Type B pancreatic cell (in vitro differentiated cells): Measurements from ENCODE around the gene SH2D5. TPM values are rescaled to one million over a fixed set of nuclear protein-coding genes. Genes with fewer than 3 reads are reported as not detected.

Source experiments
- DNase-seq: peaks from one replicate; pipeline ENCODE4 v3.0.0; 2021; ENCODE audit warnings: mixed read lengths; ENCODE audit not compliant: unreplicated experiment; ENCODE audit errors: extremely low spot score
- H3K27ac Mint-ChIP-seq: 2 replicates; pipeline ENCODE4 v1.8.0; 2021; ENCODE audit warnings: mild to moderate bottlenecking, mixed read lengths
- H3K27me3 Mint-ChIP-seq: 2 replicates; pipeline ENCODE4 v1.8.0; 2021; ENCODE audit warnings: mixed read lengths
- H3K36me3 Mint-ChIP-seq: 2 replicates; pipeline ENCODE4 v1.8.0; 2021; ENCODE audit warnings: mixed read lengths
- H3K4me1 Mint-ChIP-seq: one replicate; pipeline ENCODE4 v1.8.0; 2021; ENCODE audit warnings: mixed read lengths; ENCODE audit not compliant: unreplicated experiment
- H3K4me3 Mint-ChIP-seq: 2 replicates; pipeline ENCODE4 v1.8.0; 2021; ENCODE audit warnings: mild to moderate bottlenecking, mixed read lengths
- H3K9me3 Mint-ChIP-seq: 2 replicates; pipeline ENCODE4 v1.8.0; 2021; ENCODE audit warnings: mixed read lengths
- total RNA-seq: library from RNA; stranded (reverse); gene quantifications from 2 replicates; pipeline ENCODE4 v1.2.1, GENCODE V29; 2021; ENCODE audit warnings: low replicate concordance
- TF ChIP-seq, protein P1 (sequence below): fragments of 200-600 bp; sonication (generic); conservative IDR thresholded peaks from 2 replicates; pipeline ENCODE4 v1.5.0; 2021; ENCODE audit warnings: antibody characterized with exemption, mild to moderate bottlenecking

The SH2D5 gene
- total RNA-seq, 1 donor from 2014 or later = 1.4 TPM

DNA sequence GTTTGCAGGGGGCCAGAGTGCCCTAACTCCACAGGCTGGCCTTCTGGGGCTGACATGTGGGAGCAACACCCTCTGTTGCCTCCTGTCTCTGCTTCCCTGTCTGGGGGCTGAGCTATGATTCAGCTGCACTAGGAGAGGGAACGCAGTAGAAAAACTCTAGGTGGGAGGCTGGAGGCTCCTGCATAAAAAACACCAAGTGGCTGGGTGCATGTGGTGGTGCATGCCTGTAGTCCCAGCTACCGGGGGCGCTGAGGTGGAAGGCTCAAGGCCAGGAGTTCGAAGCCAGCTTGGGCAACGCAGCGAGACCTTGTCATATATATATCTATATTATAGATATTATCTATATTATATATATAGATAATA, 20.3 kb downstream of the SH2D5 start:
- H3K36me3 Mint-ChIP-seq = no peaks in the 10 kb centered on the region
- H3K27me3 Mint-ChIP-seq = peaks cover 9% of the 10 kb centered on the region
- TF ChIP-seq, protein P1, sequence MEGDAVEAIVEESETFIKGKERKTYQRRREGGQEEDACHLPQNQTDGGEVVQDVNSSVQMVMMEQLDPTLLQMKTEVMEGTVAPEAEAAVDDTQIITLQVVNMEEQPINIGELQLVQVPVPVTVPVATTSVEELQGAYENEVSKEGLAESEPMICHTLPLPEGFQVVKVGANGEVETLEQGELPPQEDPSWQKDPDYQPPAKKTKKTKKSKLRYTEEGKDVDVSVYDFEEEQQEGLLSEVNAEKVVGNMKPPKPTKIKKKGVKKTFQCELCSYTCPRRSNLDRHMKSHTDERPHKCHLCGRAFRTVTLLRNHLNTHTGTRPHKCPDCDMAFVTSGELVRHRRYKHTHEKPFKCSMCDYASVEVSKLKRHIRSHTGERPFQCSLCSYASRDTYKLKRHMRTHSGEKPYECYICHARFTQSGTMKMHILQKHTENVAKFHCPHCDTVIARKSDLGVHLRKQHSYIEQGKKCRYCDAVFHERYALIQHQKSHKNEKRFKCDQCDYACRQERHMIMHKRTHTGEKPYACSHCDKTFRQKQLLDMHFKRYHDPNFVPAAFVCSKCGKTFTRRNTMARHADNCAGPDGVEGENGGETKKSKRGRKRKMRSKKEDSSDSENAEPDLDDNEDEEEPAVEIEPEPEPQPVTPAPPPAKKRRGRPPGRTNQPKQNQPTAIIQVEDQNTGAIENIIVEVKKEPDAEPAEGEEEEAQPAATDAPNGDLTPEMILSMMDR = no peak

DNA sequence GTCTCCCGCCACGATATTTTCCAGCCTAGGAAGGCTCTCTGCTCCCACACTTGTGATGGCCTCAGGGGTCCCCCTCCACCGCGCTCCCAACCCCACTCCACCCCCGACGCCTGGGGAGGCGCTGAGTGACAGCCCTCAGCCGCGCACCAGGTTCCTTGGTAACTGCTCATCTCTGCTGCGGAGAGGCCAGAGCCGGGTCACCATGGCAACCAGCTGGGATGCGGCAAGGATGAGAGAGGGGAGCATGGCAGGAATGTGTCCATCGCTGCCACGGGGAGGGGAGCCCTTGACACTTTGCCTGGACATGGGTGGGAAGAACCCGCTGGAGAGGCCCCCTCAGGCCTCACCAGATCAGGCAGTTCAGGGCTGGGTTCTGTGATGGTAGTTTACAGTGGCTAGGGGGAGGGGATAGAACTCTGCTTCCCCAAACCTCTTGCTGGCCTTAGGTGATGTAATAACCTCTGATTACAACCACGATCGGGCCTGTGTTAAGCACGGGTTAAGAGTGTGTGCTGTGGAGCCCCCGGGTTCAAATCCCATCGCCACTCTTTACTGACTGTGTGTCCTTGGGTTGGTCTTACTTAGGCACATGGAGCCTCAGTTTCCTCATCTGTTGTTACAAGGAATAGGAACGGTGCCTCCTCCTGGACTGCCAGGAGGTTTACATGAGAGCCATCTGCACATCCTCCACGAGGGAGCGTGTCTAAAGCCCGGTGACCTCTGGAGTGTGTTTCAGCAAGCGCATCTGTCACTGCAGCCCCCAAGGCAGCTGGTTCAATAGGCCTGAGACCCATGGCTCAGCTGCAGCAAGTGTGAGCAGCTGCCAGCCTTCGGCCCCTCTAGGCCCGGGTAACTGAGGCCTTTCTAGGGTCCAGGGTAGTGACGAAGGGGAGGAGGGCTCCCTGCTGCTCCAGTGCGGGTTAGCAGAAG, 21.0 kb downstream of the SH2D5 start:
- H3K27me3 Mint-ChIP-seq = peaks cover 5% of the 10 kb centered on the region
- H3K9me3 Mint-ChIP-seq = no peaks in the 10 kb centered on the region
- no peaks in the 10 kb centered on the region for H3K36me3 Mint-ChIP-seq
- no peak overlapping the region for H3K4me3 Mint-ChIP-seq
- peaks cover 5% of the 10 kb centered on the region for H3K4me1 Mint-ChIP-seq
- DNase-seq = no peak
- TF ChIP-seq, protein P1 = no peak
- H3K27ac Mint-ChIP-seq = no peak overlapping the region

More for the DNA sequence above, 20.3 kb downstream of the SH2D5 start:
- Mint-ChIP-seq H3K4me3 (no peak overlapping the region), H3K27ac (no peak overlapping the region), H3K9me3 (no peaks in the 10 kb centered on the region), H3K4me1 (peaks cover 5% of the 10 kb centered on the region)
- no peak for DNase-seq

DNA sequence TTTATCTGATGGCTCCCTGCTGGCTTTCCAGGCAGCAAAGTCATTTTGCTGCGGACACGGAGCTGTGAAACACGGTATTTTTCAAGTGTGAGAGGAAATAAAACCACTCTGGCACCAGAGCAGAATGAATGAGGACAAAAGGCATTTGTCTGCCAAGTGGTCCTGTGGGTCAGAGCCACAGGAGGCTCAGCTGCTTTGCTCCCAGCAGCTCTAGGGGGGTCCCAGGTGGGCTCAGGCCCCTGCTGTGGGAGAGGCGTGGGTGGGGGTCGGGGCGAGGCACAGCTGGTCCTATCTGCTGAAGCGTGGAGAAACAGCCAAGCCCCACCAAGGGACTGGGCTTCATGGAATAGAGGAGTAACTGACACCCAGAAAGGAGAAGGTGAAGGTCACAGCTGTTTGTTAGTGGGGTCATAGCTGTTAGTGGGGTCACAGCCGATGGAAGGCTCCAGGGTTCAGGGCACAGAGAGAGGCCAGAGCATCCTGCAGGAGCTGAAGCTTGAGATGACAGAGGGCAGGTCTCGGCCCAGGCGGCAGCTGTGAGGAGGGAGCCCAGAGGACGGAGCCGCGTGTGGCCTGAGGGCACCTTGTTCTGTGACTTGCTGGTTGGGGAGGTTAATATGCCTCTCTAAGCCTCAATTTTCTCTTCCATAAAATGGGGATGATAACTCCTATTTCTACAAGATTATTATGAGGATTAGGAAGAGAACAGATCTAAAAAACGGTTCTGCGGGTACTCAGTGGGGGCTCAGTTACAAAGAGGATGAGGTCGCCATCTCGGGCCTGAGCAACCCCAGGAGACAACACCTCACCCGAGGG, 21.8 kb downstream of the SH2D5 start:
- Mint-ChIP-seq H3K36me3 (no peaks in the 10 kb centered on the region), H3K4me1 (peaks cover 5% of the 10 kb centered on the region), H3K4me3 (no peak overlapping the region), H3K9me3 (no peaks in the 10 kb centered on the region), H3K27me3 (no peaks in the 10 kb centered on the region), H3K27ac (no peak overlapping the region)
- TF ChIP-seq, protein P1 = no peak
- no peak for DNase-seq

DNA sequence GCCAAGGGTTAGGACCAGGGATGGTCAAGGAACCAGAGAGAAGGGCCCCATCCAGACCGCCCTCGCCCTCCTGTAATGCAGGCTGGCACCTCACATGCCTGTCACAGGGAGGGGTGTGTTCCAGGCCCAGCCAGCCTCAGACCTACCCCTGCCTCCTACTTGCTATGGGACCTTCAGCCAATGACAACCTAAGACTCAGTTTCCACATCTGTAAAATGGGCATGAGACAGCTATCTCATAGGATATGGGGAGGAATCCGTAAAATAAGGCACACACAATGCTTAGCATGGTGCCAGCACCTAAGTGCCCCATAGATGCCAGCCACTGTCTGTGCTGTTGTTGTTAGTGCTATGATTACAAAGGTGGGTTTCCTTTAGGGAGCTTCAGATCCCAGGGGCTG, 22.6 kb downstream of the SH2D5 start:
- no peak for DNase-seq
- H3K36me3 Mint-ChIP-seq = no peaks in the 10 kb centered on the region
- TF ChIP-seq, protein P1 = no peak
- no peaks in the 10 kb centered on the region for H3K27me3 Mint-ChIP-seq
- H3K9me3 Mint-ChIP-seq = no peaks in the 10 kb centered on the region
- peaks cover 5% of the 10 kb centered on the region for H3K4me1 Mint-ChIP-seq
- H3K4me3 Mint-ChIP-seq = no peak overlapping the region
- H3K27ac Mint-ChIP-seq = no peak overlapping the region

DNA sequence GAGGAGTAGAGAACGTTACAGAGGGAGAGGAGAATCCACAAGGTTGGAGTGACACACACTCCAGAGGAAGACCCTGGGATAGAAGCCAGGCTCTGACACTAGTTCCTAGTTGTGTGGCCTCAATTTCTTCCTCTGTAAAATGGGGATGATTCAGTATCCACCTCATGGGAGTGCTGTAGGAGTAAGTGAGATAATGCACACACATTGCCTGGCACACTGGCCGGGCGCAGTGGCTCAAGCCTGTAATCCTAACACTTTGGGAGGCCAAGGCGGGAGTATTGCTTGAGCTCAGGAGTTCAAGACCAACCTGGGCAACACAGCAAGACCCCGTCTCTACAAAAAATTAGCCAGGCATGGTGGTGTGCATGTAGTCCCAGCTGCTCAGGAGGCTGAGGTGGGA, 23.6 kb downstream of the SH2D5 start:
- no peaks in the 10 kb centered on the region for H3K9me3 Mint-ChIP-seq
- no peaks in the 10 kb centered on the region for H3K27me3 Mint-ChIP-seq
- TF ChIP-seq, protein P1 = no peak
- peaks cover 5% of the 10 kb centered on the region for H3K4me1 Mint-ChIP-seq
- no peaks in the 10 kb centered on the region for H3K36me3 Mint-ChIP-seq
- no peak overlapping the region for H3K4me3 Mint-ChIP-seq
- H3K27ac Mint-ChIP-seq = no peak overlapping the region
- no peak for DNase-seq
